Uterus (tissue), 2 donors: Measurements from ENCODE around the gene SRPX.

Experiments
- POLR2A ChIP-seq, 2 donors: fragments of 450-650 bp; IDR thresholded peaks; one replicate each; pipeline ENCODE4 v1.6.1; 2016; ENCODE audit warnings: antibody characterized with exemption in 2 of 2, mild to moderate bottlenecking in 1 of 2, moderate library complexity in 1 of 2
- TF ChIP-seq, protein P1 (sequence below), 4 experiments: fragments of 200-600 bp in 2 of 4; fragments of 450-650 bp in 2 of 4; sonication (generic) in 2 of 4; IDR thresholded peaks; one replicate each; pipeline ENCODE4 v1.5.1; 2016 to 2019; ENCODE audit warnings: antibody characterized with exemption in 4 of 4, mild to moderate bottlenecking in 2 of 4, moderate library complexity in 1 of 4

- TF ChIP-seq POLR2A (IDR thresholded peaks at IDR 0.05): no peak
- TF ChIP-seq, protein P1, sequence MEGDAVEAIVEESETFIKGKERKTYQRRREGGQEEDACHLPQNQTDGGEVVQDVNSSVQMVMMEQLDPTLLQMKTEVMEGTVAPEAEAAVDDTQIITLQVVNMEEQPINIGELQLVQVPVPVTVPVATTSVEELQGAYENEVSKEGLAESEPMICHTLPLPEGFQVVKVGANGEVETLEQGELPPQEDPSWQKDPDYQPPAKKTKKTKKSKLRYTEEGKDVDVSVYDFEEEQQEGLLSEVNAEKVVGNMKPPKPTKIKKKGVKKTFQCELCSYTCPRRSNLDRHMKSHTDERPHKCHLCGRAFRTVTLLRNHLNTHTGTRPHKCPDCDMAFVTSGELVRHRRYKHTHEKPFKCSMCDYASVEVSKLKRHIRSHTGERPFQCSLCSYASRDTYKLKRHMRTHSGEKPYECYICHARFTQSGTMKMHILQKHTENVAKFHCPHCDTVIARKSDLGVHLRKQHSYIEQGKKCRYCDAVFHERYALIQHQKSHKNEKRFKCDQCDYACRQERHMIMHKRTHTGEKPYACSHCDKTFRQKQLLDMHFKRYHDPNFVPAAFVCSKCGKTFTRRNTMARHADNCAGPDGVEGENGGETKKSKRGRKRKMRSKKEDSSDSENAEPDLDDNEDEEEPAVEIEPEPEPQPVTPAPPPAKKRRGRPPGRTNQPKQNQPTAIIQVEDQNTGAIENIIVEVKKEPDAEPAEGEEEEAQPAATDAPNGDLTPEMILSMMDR (IDR thresholded peaks at IDR 0.05): no peak
These were observed 57.5 kb downstream of the SRPX start for GRCh38 chrX:38163193-38163592.
